ENCODE results near the gene KIF17. TPM values are rescaled to one million over a fixed set of nuclear protein-coding genes. Genes with fewer than 3 reads are reported as not detected.

The KIF17 gene
- total RNA-seq, result 17.8 TPM

GRCh38 chr1:20717452-20718342 is at the start of gene KIF17:
Gene KIF17, minus strand, starts transcription at chr1:20718007. Its CDS starts 301 bp downstream, at chr1:20717706.

GRCh38 chr1:20732588-20733359 is 15.0 kb upstream of the KIF17 start, which contains the start of gene SH2D5:
Gene SH2D5, minus strand, starts transcription at chr1:20732703. Its CDS starts 4,659 bp downstream, at chr1:20728044.

GRCh38 chr1:20661207-20662109 is 56.3 kb downstream of the KIF17 start, which contains the start of gene DDOST:
Gene DDOST, minus strand, starts transcription at chr1:20661369. Its CDS starts 19 bp downstream, at chr1:20661350.

GRCh38 chr1:20633190-20634064 is 84.4 kb downstream of the KIF17 start, which contains the start of gene PINK1:
Gene PINK1, plus strand, starts transcription at chr1:20633458. Its CDS starts 91 bp downstream, at chr1:20633549.

Other genes starting within 250 kb of the KIF17 start
- gene CAMK2N1, start 231.8 kb downstream of the KIF17 start, total RNA-seq, result 128 TPM
- gene MUL1, start 209.9 kb downstream of the KIF17 start, total RNA-seq, result 21.2 TPM
- gene FAM43B, start 165.4 kb downstream of the KIF17 start, total RNA-seq, result 8.5 TPM
- gene CDA, start 128.9 kb downstream of the KIF17 start, total RNA-seq, result not detected
- 152 TPM for gene PINK1, start 84.5 kb downstream of the KIF17 start, total RNA-seq
- gene DDOST, start 56.6 kb downstream of the KIF17 start, total RNA-seq, result 100 TPM
- 10.8 TPM for gene SH2D5, start 14.7 kb upstream of the KIF17 start, total RNA-seq
- 334 TPM for gene HP1BP3, start 69.3 kb upstream of the KIF17 start, total RNA-seq

Data from diencephalon (tissue), 1 donor.